Keratinocyte (primary cell): ENCODE measurements around the gene FOXP2. TPM values are rescaled to one million over a fixed set of nuclear protein-coding genes. Genes with fewer than 3 reads are reported as not detected.

Experiments
- DNase-seq: peaks from one replicate; pipeline ENCODE4 v3.0.0-alpha.2; 2011; ENCODE audit warnings: low read depth, missing footprints, low spot score
- FAIRE-seq: peaks from 2 replicates; lab custom pipeline; 2011; peaks lifted over from hg19 to GRCh38; lab: Jason Lieb, UNC
- H2AFZ ChIP-seq: 2 replicates; pipeline ENCODE4 v1.6.0; 2012; ENCODE audit warnings: low read length, control low read depth, inconsistent platforms; ENCODE audit not compliant: control insufficient read depth
- H3K27ac ChIP-seq: 2 replicates; pipeline ENCODE4 v1.5.1; 2011; ENCODE audit warnings: low read length; ENCODE audit not compliant: control insufficient read depth, insufficient read depth
- H3K27me3 ChIP-seq: 3 replicates; pipeline ENCODE4 v1.6.0; 2011; ENCODE audit warnings: low read length; ENCODE audit not compliant: control insufficient read depth, insufficient read depth; ENCODE audit errors: extremely low read depth
- H3K36me3 ChIP-seq, 2 experiments: 2 replicates in 1 of 2; 3 replicates in 1 of 2; pipeline ENCODE4 v1.5.1; 2011; ENCODE audit warnings: low read length in 2 of 2, mild to moderate bottlenecking in 1 of 2; ENCODE audit not compliant: control insufficient read depth in 2 of 2, insufficient read depth in 2 of 2; ENCODE audit errors: extremely low read depth in 1 of 2
- H3K4me1 ChIP-seq: 3 replicates; pipeline ENCODE4 v1.5.1; 2011; ENCODE audit warnings: low read length; ENCODE audit not compliant: control insufficient read depth, insufficient read depth; ENCODE audit errors: extremely low read depth
- H3K4me2 ChIP-seq: 3 replicates; pipeline ENCODE4 v1.6.0; 2011; ENCODE audit warnings: low read depth, low read length; ENCODE audit not compliant: control insufficient read depth, insufficient read depth; ENCODE audit errors: extremely low read depth
- H3K4me3 ChIP-seq, 3 experiments: fragments of 200-600 bp in 1 of 3; sonication (generic) in 1 of 3; 2 replicates in 2 of 3; 3 replicates in 1 of 3; pipeline ENCODE4 v1.5.1; 2011 to 2016; ENCODE audit warnings: low read length in 3 of 3, mild to moderate bottlenecking in 3 of 3, control low read depth in 2 of 3, inconsistent platforms in 1 of 3, low read depth in 1 of 3, mixed read lengths in 1 of 3, mixed run types in 1 of 3, moderate library complexity in 1 of 3; ENCODE audit not compliant: control insufficient read depth in 2 of 3, insufficient read depth in 2 of 3; ENCODE audit errors: extremely low read depth in 1 of 3
- H3K79me2 ChIP-seq: 2 replicates; pipeline ENCODE4 v1.6.0; 2012; ENCODE audit warnings: low read length; ENCODE audit not compliant: control insufficient read depth, insufficient read depth
- H3K9ac ChIP-seq: 3 replicates; pipeline ENCODE4 v1.6.0; 2011; ENCODE audit warnings: low read length; ENCODE audit not compliant: control insufficient read depth, insufficient read depth; ENCODE audit errors: extremely low read depth
- H3K9me1 ChIP-seq: 3 replicates; pipeline ENCODE4 v1.6.0; 2011; ENCODE audit warnings: low read length; ENCODE audit not compliant: control insufficient read depth, insufficient read depth; ENCODE audit errors: extremely low read depth
- H3K9me3 ChIP-seq: 2 replicates; pipeline ENCODE4 v1.5.1; 2012; ENCODE audit warnings: low read depth, low read length; ENCODE audit not compliant: control insufficient read depth
- H4K20me1 ChIP-seq: 3 replicates; pipeline ENCODE4 v1.6.0; 2011; ENCODE audit warnings: low read length; ENCODE audit not compliant: control insufficient read depth, insufficient read depth; ENCODE audit errors: extremely low read depth
- CTCF ChIP-seq, 3 experiments: IDR thresholded peaks in 1 of 3; conservative IDR thresholded peaks in 1 of 3; optimal IDR thresholded peaks in 1 of 3; 2 replicates in 2 of 3; 3 replicates in 1 of 3; pipeline versions ENCODE3 to v1.5.1; 2011; ENCODE audit warnings: low read length in 3 of 3, mild to moderate bottlenecking in 3 of 3, moderate library complexity in 2 of 3, control low read depth in 1 of 3, inconsistent platforms in 1 of 3; ENCODE audit not compliant: insufficient read depth in 2 of 3; ENCODE audit errors: extremely low read depth in 1 of 3
- EZH2 ChIP-seq: IDR thresholded peaks from one replicate; pipeline ENCODE4 v1.6.1; 2012; ENCODE audit warnings: inconsistent platforms, mild to moderate bottlenecking, low read length, moderate library complexity
- dilution Hi-C: fragments of 300-500 bp; cut with MboI; formaldehyde crosslinking; loops from one replicate; pipeline ENCODE4 v1.7.0; 2020; ENCODE audit warnings: low sequenced_read_pairs; ENCODE audit not compliant: extremely low pct_ligation_motif_present
- polyA plus RNA-seq, 5 experiments: library from polyadenylated mRNA; depleted of rRNA in 3 of 5; stranded (reverse) in 3 of 5; stranded (forward) in 1 of 5; unstranded in 1 of 5; fragments of >200 nt; gene quantifications; 1 replicate in 1 of 5; 2 replicates in 3 of 5; 3 replicates in 1 of 5; pipeline versions ENCODE4 v1.2.1 to v1.2.3, GENCODE V29; 2011 to 2012; ENCODE audit warnings: missing spikeins in 2 of 5, low read depth in 1 of 5, low replicate concordance in 1 of 5

The FOXP2 gene
- polyA plus RNA-seq, 1 donor (not counting 4 experiments of a cell fraction or from before 2014, with no cell fraction given) = 0.98 TPM

DNA sequence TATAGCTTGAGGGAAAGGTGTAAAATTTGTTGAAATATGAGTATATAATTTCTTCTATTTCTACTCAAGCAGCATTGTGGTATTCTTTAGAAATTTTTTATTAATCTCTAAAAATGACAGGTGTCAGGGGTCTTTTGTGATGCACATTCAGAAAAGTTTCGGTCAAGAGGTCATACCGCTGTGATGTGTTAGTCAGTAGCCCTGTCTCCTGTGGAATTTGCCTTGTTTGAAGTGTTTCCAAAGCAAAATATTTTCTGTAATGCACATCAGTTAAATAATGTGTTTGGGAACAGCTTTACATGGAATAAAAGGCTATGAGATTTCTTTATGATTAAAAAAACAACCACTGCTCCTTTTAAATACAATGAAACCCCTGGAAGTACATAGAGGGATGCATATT lies 35.8 kb downstream of the FOXP2 start:
- no peak for DNase-seq
- no peak overlapping the region for H3K9ac ChIP-seq
- H3K9me1 ChIP-seq = no peaks in the 10 kb centered on the region

GRCh38 chr7:114459574-114459973 lies 45.0 kb downstream of the FOXP2 start:
- TF ChIP-seq EZH2 (no peak), CTCF (optimal IDR thresholded peaks at IDR 0.05 in 1 of 3, IDR thresholded peaks at IDR 0.05 in 1 of 3, conservative IDR thresholded peaks at IDR 0.05 in 1 of 3; ENCODE audit: extremely low read depth in 1 of 3, insufficient read depth in 2 of 3, low read length in 3 of 3) (no peak)
- FAIRE-seq = no peak

More for the DNA sequence above, 35.8 kb downstream of the FOXP2 start:
- Histone ChIP-seq H3K79me2 (no peaks in the 10 kb centered on the region), H3K4me3 (no peak overlapping the region), H3K4me2 (no peak overlapping the region), H3K4me1 (no peaks in the 10 kb centered on the region), H3K36me3 (no peaks in the 10 kb centered on the region), H3K27ac (no peak overlapping the region), H3K27me3 (no peaks in the 10 kb centered on the region), H3K9me3 (no peaks in the 10 kb centered on the region), H4K20me1 (no peaks in the 10 kb centered on the region), H2AFZ (no peak overlapping the region)
- dilution Hi-C loops = no loop called here
- no peak for FAIRE-seq
- no peak for TF ChIP-seq EZH2
- no peak for TF ChIP-seq CTCF (optimal IDR thresholded peaks at IDR 0.05 in 1 of 3, IDR thresholded peaks at IDR 0.05 in 1 of 3, conservative IDR thresholded peaks at IDR 0.05 in 1 of 3; ENCODE audit: extremely low read depth in 1 of 3, insufficient read depth in 2 of 3, low read length in 3 of 3)

More at GRCh38 chr7:114459574-114459973, 45.0 kb downstream of the FOXP2 start:
- no peaks in the 10 kb centered on the region for H3K9me3 ChIP-seq
- H3K79me2 ChIP-seq = no peaks in the 10 kb centered on the region
- H3K4me3 ChIP-seq = no peak overlapping the region
- no peak overlapping the region for H3K9ac ChIP-seq
- DNase-seq = no peak
- no peaks in the 10 kb centered on the region for H3K36me3 ChIP-seq
- no peaks in the 10 kb centered on the region for H4K20me1 ChIP-seq
- dilution Hi-C loops = no loop called here
- H3K4me1 ChIP-seq = no peaks in the 10 kb centered on the region
- no peak overlapping the region for H3K27ac ChIP-seq
- H3K9me1 ChIP-seq = no peaks in the 10 kb centered on the region
- H2AFZ ChIP-seq = no peak overlapping the region
- H3K4me2 ChIP-seq = no peak overlapping the region
- H3K27me3 ChIP-seq = no peaks in the 10 kb centered on the region
